DMS79 treated with DMSO at 0.1 percent for 48 hours (cell line): ENCODE results near the gene FAM83G.

Experiments
- DNase-seq: peaks from one replicate; lab custom pipeline; 2025; lab: John Stamatoyannopoulos, UW

Gene FAM83G

DNA sequence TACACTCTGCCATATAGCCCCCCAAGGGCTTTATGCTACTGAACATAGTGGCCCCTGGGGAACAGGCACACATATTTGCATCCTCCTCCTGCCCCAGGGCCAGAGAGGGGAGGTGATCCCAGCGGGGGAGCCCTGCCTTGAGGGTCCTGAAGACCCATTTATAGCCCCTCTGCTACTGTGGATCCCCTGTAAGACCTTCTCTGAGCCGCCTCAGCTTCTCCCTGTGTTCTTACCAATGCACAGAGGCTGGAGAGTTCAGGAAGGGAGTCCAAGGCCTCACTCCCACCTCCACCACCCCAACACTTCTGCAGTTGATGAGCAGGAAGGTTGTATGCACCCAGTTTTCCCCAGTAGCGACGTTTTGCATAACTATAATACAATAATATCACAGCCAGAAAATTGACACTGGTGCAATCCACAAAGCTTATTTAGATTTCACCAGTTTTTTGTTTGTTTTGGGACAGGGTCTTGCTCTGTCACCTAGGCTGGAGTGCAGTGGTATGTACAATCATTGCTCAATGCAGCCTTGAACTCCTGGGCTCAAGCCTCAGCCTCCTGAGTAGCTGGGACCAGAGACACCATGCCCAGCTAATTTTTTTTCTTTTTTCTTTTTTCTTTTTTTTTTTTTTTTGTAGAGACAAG is 1.3 kb upstream of the FAM83G start:
- no peak for DNase-seq

- no peak for DNase-seq
These were observed 691 bp upstream of the FAM83G start for GRCh38 chr17:19005137-19005773.

GRCh38 chr17:19003543-19004420 is 782 bp downstream of the FAM83G start:
- DNase-seq: peak; percentile 5

DNA sequence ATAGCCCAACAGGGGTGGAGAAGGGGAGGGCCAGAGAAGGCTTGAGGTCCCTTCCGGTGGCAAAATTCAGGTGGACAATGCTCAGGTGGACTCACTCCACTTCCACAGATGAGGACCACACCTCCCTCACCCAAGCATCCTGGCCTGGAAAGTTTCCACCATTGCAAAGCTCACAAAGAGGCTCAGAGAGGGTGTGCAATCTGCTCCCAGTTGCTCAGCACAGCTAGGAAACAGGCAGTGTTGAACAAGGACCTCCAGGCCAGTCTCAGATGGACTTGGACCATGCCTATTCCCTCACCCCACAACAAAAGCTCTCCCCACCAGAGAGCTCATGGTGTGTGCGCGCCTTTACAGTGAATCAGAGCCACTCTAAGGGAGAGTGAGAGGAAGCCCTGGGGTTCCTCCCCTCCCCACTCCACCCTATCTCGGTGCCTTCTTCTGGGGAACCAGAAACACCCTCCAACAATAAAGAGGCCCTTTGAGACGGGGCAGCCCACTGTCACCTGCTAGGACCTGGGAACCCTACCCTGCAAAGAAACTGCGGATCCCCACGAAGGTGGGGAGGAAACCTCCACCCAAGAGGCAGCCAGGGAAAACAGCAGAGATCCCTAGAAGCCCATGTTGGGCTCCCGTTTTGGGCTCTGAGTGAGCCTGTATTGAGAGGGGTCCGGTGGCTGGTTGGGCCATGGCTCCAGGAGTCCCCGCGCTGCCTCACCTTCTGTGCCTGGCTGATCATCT is 1.6 kb downstream of the FAM83G start:
- no peak for DNase-seq

DNA sequence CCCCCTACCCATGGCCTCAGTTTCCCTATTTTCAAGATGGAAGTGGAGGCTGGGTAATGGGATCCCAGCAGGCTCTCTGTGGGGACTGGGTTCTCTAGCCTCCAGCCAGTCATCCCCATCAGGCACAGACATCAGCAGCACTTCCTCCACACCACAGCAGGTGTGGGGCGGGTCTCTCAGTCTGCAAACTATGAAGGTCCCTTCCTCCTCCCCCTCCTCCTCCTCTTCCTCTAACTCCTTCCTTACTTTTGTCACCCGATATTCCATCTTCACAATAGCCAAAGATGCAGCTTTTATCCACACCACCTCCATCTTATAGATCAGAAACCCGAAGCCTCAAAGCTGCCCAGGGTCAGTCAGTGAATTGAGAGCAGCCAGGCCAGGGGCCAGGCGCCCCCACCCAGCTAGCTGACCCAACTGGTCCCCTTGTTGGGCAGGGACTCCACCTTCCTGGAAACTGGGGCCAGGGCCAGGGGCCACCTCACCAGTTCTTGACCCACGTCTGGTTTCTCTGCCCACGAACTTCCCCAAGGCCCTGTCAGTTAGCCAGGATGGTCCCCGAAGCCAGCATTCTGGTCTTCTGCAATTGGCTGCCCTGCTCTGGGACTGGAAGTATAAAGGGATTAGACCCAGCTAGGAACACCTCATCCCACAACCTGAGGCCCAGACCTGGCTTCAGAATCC is 2.5 kb downstream of the FAM83G start:
- no peak for DNase-seq

DNA sequence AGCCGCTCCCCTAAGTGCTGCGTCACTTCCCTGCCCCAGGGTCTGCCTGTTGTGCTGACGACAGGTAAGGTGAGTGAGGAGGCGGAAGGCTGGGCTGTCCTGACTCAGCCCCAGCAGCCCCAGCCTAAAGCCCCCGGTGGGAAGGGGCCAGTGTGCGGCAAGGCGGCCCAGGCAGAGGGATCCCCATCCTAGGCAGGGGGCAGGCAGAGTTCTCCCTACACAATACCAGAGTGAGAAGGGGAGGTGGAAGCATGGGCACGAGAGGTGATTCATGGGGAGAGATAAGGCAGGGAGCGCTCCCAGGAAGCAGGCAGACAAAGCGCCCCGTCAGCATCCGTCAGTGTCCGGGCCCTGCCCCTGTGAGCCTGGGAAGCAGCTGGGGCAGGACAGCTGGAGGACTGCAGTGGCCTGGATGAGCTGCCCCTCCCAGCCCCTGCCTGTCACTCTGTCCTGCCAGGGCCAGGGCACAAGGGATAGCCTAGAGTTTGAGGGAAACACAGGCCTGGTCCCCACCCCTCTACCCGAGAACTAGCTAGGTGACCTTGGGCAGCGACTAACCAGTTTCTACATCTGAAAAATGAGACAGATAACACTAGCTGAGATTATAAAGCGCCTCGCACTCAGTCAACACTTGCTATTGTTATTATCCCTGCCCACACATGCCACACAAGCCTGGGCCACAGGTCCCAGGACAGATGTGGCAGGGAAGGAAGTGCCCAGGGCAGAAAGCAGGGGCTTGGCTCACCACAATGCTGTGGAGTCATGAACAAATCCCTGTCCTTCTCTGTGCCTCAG is 3.8 kb downstream of the FAM83G start:
- DNase-seq: no peak

DNA sequence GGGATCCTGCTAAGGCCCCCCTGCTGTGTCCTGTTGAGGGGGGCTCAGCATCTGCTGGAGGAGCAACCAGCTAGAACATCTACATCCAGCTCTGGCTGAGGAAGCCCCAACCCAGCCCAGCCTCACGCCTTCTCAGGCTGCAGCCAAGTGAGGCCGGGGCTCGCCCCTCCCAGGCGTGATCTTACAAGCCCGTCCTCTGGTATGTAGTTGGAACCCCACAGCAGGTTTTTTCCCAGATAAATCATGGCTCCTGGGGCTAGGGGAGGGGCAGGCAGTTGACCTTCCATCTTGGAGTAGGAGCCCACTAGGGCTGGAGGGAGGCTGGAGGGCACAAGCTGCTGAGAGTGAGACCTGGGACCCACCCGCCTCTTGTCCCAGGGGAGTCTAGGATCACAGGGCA is 4.7 kb downstream of the FAM83G start:
- DNase-seq: no peak

DNA sequence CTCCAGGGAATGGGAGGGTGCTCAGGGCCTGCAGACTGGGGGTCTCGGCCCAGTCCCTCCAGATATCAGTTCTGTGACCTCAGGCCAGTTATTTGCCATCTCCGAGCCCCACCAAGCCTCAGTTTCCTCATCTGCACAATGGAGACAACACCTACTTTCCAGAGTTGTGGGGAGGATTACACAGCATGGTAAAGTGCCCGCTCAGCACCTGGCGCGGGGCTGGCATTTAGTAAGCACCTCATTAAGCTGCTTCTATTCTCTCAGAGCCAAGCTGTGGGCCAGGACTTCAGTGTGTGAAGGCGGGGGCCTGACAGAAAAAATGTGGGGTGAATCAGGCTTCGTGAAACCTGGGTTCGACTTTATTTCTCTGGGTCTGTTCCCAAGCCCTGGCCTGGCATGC is 5.2 kb downstream of the FAM83G start:
- DNase-seq: no peak

GRCh38 chr17:18997650-18998196 is 6.8 kb downstream of the FAM83G start:
- no peak for DNase-seq

GRCh38 chr17:18996458-18996857 is 8.1 kb downstream of the FAM83G start:
- DNase-seq: no peak

- no peak for DNase-seq
These were observed 9.3 kb downstream of the FAM83G start for GRCh38 chr17:18995220-18995619.

GRCh38 chr17:18994631-18995030 is 9.9 kb downstream of the FAM83G start:
- DNase-seq: no peak

DNA sequence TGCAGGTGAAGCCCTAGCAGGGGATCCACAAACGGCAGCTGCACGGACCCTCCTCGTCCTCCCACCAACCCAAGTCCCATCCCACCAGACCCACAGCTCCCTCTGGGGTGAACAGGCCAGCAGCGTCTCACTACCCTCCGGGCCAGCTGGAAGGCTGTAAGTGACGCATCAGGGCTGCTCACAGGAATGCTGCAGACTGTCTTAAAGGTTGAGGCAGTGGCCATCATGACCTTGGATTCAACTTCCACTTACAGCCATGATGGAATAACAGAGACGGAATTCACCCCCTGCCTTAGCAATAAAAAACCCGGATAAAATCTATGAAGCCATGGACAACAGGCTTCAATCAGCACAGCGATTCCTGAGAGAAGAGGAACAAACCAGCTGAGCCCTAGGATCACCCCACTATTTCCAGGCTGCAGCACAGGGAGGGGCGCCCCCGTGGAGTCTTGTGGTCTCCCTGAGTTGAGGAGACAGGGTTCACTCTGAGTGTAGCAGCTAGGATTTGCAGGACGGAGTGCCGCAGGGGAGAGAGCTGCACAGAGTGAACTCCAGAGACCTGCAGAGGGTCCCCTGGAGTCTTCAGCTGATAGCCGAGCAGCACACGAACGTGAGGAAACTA is 10.5 kb downstream of the FAM83G start:
- no peak for DNase-seq

DNA sequence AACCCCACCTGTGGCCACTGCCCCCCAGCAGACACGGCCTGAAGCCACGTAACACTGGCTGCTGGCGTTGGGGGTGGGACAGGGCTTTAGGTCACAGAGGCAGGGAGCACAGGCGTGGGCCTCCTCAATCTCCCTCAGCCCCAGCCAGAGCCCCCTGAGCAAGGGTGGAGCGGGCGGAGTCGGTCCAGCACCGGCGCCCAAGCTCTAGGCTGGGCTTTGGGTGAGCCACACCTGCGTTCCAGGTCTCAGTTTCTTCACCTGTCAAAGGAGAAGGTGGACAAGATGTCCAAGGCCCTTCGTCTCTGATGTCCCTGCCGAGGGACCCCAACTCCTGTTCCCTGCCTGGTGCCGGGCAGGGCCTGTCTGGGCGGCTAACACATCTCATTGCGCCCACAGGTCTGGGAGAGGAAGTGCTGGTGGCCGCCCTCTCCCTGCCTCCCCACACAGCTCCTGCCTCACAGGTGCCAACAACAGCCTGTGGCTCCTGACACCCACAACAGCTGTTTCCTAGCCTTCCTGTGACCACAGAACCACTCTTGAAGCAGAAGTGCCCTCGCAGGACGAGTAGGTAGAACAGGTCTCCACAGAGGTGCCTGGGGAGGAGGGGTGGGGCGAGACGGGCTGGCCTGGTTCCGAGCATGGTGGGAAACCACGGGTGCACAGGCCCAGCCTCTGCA is 12.0 kb downstream of the FAM83G start:
- DNase-seq: peak; percentile 41

DNA sequence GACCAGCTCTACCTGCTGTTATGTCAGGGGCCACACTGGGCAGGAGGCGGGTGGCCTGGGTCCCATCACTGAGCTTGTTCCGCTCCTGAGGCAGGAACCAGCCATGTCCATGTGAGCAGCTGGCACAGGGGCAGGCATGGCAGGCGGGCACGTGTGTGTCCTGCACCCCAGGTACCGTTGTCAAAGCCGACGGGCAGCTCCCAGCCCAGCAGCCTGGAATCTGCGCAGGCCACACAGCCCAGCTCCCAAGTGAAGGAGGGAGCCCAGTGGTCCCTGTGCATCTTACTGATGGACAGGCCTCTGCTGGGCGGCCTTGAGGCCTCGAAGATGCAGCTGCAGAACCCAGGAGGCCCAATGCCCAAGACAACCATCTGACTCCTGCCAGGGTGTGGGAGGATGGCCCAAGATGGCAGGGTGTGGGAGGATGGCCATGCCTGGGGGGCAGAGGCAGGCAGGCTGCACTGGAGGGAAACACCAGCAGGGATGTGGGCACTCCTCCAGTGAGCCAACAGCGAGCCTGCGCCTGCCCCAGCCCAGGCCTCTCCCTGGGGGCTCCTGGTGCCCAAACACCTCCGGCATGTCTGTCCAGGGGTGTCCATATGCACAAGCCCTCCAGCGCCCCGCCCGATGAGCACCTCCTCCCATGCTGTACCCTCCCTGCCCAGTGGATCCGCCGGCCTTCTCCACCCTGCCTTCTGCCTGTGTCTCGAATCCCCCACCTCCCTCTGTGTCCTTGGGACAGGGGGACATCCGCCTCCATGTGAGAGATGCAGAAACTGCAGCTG is 12.8 kb downstream of the FAM83G start:
- no peak for DNase-seq

- no peak for DNase-seq
These were observed 14.2 kb downstream of the FAM83G start for GRCh38 chr17:18990331-18990730.

GRCh38 chr17:18988546-18989173 is 15.9 kb downstream of the FAM83G start:
- DNase-seq: no peak

GRCh38 chr17:18987862-18988545 is 16.6 kb downstream of the FAM83G start:
- no peak for DNase-seq
